HG02852 (cell line): ENCODE results near the gene TPRA1.

Experiments used
- ATAC-seq: cut with Tn5 transposase; IDR thresholded peaks from one replicate; pipeline ENCODE4 v1.9.1; 2021; ENCODE audit warnings: mild to moderate bottlenecking, moderate library complexity; ENCODE audit not compliant: unreplicated experiment

Gene TPRA1

GRCh38 chr3:127590593-127591465 is at the start of gene TPRA1:
TPRA1 (minus strand) TSS chr3:127590733; CDS start chr3:127580146, 10,587 bp downstream.
- peak; percentile 75 for ATAC-seq

DNA sequence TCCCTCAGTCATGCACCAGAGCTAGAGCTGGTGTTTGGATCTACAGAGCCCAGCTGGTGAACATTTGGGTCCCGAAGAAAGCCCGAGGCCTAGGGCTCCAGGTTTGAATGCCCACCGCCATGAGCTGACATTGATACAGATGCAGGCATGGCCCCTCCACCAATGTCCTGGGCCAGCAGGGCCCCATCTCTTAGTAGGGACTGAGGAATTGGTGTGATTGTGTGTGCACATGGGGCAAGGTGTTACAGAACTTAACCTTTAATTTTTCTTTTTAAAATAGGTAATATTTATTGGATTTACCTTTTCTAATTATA is 49.5 kb upstream of the TPRA1 start:
- ATAC-seq, result no peak

- no peak for ATAC-seq
Observed at GRCh38 chr3:127639173-127640041, 48.9 kb upstream of the TPRA1 start.

GRCh38 chr3:127637971-127638370 is 47.4 kb upstream of the TPRA1 start:
- no peak for ATAC-seq

GRCh38 chr3:127637546-127637945 is 47.0 kb upstream of the TPRA1 start:
- ATAC-seq, result no peak

DNA sequence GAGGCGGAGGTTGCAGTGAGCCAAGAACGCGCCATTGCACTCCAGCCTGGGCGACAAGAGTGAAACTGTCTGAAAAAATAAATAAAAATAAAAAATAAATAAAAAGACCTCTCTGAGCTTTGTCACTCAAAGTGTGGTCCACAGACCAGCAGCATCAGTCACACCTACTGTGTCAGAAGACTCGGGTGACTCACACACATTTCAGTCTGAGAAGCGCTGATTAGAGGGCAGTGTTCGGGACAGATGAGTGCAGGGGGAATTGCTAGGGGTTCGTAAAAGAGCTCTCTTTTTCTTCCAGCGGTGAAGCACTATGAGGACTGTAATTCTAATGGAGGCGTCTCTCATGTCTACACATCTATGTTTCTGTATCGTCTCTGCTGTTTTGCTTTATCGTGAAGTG is 44.1 kb upstream of the TPRA1 start:
- ATAC-seq, result no peak

DNA sequence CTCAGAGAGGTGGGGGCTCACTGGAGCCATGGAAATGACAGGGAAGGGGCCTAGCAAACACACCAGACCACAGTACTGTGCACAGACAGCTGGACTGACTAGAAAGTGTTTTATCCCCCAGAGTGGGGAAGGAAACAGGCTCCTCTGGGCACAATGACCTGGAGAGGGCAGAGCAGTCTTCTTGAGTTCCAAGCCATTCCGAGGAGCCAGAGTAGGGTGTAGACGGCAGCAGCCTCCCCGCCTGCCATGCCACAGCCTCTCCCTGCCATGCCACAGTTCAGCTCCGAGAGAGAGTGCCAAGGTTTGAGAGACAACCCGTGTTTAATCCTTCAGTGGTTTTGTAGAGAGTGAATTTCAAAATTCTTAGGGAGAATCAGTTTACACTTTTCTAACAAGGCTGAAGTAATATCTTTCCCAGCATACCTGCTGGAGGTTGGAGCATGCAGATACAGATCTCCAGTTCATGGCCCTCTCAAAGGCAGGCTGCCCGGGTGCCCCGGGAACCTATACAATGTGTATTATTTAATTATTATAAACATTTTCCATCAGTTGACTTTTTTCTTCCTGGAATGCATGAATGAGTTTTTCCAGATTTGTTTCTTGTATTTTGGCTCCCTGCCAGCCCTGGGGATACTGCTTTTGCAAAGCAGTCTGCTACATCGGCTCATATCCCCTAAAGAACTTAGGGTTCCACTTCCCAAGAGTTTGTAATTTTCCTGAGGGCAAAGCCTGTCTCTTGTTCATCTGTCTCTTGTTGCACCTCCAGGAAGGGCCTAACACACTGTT is 41.7 kb upstream of the TPRA1 start:
- ATAC-seq, result no peak

DNA sequence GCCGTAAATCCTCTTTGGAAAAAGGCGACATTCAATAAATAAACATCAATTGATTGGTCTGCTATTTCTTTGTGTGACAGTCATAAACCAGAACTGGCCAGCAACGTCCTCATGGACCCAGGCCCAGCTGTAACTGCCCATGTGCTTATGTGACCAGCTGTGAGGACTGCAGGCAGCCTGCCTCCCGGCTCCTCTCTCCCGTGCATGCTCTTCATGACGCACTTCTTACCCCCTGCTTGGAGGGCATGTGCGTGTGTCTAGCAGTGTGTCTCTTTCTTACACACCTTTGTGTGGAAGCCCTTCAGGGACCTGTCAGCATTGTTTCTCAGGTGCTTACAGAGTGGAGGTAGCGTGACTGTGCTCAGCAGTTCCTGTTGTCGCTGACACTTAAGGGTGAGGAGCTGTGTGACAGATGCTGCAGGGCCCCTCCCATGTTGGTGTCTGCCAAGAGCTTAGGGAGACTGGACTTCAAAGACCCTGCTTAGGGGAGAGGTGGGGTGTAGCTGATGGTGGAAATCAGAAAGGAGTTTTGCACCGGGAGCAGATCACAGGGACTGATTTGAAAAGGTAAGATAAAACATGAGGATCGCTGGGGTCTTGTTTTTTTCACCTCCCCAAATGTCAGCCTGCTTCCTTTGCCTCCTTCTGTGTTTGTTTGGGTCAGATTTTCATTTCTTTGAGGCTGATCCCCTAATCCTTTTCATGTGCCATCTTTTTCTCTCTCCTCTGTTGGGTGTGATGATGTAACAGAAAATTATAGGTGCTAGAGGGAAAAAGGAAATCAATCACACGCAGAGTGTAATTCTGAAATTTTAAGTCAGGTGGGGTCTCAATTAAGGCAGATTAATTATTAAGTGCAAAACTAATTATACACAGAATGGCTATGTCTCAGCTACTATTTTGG is 40.5 kb upstream of the TPRA1 start:
- ATAC-seq, result no peak

DNA sequence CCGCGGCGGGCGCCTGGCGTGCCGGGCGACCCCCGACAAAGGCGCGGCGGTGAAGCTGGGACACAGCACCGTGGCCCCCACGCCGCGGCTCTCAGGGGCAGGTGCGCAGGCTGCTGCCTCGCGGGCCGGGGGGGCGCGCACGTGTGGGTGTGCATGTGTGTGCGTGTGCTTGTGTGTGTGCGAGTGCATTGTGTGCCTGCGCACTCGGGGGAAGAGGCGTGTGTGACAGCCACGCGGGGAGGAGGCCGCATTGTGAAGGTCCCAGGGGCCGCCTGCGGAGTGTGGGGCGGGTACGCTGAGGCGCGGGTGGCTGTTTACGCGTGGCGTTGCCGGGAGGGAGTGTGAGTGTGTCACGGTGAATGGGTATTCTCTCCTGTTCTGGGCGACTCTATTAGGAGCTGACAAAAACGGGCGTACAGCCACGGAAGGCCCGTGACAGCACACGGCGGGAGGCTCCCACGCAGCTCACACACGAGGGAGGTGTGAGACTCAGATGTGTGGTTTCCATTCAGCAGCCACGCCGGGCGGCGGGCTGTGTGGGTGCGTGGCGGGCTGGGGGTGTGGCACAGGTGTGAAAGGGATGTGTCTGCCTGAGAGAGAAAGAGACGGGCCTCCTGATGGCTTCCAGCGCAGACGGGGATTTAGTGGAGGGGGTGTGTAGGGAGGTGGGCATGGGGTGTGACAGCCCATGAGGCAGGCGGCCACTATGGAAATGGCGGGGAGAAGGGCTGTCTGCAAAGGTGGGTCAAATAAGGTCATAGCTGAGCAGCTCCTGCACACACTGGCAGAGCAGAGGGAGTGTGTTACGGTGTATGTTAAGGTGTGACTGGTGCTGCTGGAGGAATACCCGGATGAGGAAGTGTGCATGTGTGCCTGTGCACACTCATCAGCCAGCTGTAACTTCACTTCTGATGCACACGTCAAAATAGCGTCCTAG is 39.2 kb upstream of the TPRA1 start:
- ATAC-seq, result peak; percentile 25

GRCh38 chr3:127628788-127629466 is 38.4 kb upstream of the TPRA1 start, which contains the start of gene PODXL2:
PODXL2 (plus strand) TSS chr3:127629185; CDS start chr3:127629220, 35 bp downstream.
- peak; percentile 54 for ATAC-seq

- no peak for ATAC-seq
Observed at GRCh38 chr3:127628426-127628787, 37.9 kb upstream of the TPRA1 start.

DNA sequence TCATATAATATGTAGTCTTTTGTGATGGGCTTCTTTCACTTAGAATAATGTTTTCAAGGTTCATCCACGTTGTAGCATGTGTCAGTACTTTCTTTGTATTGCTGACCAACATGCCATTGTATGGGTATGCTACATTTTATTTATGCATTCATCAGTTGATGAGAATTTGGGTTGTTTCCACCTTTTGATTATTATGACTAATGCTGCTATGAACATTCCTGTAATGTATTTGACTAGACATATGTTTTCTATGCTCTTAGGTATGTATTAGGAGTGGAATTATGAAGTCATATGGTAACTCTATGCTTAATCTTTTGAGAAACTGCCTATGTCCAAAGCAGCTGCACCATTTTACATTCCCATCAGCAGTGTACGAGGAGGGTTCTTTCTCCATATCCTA is 35.3 kb upstream of the TPRA1 start:
- ATAC-seq, result no peak

DNA sequence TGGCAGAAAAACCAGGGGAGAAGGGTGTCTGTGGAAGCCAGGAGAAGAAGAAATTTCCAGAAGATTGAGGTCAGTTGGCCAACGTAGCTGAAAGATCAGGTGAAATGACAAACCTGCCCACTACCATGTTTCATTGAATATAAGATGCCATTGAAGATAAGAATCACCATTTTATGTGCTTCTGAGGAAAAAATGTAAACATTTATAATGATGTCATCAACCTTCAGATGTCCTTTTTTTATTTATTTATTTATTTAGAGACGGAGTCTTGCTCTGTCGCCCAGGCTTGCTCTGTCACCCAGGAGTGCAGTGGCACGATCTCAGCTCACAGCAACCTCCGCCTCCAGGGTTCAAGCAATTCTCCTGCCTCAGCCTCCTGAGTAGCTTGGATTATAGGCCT is 33.5 kb upstream of the TPRA1 start:
- no peak for ATAC-seq

DNA sequence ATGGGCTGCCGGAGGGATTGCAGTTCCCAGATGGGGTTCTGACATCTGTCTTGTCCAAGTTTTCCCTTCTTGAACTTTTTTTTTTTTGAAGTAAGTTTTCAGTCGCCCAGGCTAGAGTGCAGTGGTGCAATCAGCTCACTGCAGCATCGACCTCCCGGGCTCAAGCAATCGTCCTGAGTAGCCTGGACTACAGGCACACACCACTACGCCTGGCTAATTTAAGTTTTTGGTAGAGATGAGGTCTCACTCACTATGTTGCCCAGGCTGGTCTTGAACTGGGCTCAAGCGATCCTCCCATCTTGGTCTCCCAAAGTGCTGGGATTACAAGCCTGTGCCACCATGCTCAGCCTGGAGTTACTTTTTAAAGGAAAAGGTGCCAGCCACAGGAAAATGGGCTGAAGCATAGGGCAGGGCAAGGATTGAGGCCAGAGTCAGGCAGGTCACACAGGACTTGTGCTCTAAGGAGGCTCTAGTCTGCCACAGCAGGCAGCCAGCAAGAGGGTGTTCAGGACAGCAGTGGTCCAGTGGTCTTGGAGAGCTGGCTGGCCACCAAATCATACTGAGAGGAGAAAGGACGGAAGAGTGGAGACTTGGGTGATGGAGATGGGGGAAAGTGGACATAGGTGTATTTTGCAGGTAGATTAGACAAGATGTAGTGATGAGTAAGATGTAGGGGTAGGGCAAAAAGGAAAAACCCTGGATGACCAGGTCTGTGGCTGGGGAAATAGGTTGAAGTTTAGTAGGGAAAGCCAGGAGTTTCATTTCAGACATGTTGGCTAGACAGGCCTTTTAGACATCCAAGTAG is 32.4 kb upstream of the TPRA1 start:
- no peak for ATAC-seq

- ATAC-seq, result no peak
Observed at GRCh38 chr3:127622031-127622430, 31.5 kb upstream of the TPRA1 start.

- ATAC-seq, result no peak
Observed at GRCh38 chr3:127620637-127621375, 30.3 kb upstream of the TPRA1 start.

- no peak for ATAC-seq
Observed at GRCh38 chr3:127618891-127619290, 28.4 kb upstream of the TPRA1 start.
